ENCODE results near the gene EHD4. TPM values are rescaled to one million over a fixed set of nuclear protein-coding genes. Genes with fewer than 3 reads are reported as not detected.

The EHD4 gene
- polyA plus RNA-seq, 3 donors = 12.8 to 16.0 (median 14.2) TPM

GRCh38 chr15:41969851-41970431, 2.4 kb downstream of the EHD4 start:
- H3K36me3 ChIP-seq (replicated peaks in 1 of 2; ENCODE audit: control insufficient read depth in 1 of 2, insufficient read depth in 2 of 2, low read length in 2 of 2) = no peaks in the 10 kb centered on the region
- 0% methylated on average over 1 of the region's 3 CpGs for WGBS (ENCODE audit: insufficient coverage)
- Mint-ChIP-seq H3K9me3 (no peaks in the 10 kb centered on the region), H3K4me1 (peaks cover 69% of the 10 kb centered on the region), H3K27ac (peak overlapping the region; percentile 94 to 99 (median 97)), H3K27me3 (ENCODE audit: low read depth in 3 of 3) (peaks cover 0 to 1% (median 0%) of the 10 kb centered on the region in 3 donors), H3K36me3 (peaks cover 3 to 14% of the 10 kb centered on the region in 2 donors), H3K4me3 (peak overlapping the region; percentile 91 to 92)
- peaks cover 73 to 74% of the 10 kb centered on the region in 2 donors for H3K4me1 ChIP-seq (ENCODE audit: control insufficient read depth in 1 of 2, insufficient read depth in 2 of 2, low read length in 2 of 2)
- peak in 2 of 3 donors; percentile 58 to 74 for DNase-seq
- no peak for TF ChIP-seq CTCF (IDR thresholded peaks at IDR 0.05)
- peak overlapping the region; percentile 6 to 93 (median 90) for H3K4me3 ChIP-seq (replicated peaks in 1 of 3; ENCODE audit: low read depth in 2 of 3, low read length in 3 of 3)
- no peaks in the 10 kb centered on the region for H3K27me3 ChIP-seq (ENCODE audit: control insufficient read depth in 2 of 2, insufficient read depth in 2 of 2, low read length in 2 of 2)
- intact Hi-C loops (cut with micrococcal nuclease) = loop anchor here (2.0 to 5.0 kb wide), 4 partner anchors 33 to 198 kb away; partner anchors contain the start of gene MAPKBP1 (in 1 of the 2)
- H3K9ac ChIP-seq (ENCODE audit: insufficient read depth, low read length, poor library complexity, severe bottlenecking) = peak overlapping the region; percentile 2
- H3K4me2 ChIP-seq (replicated peaks; ENCODE audit: extremely low read depth, low read length, poor library complexity, severe bottlenecking) = peak overlapping the region; percentile 74
- peaks cover 30% of the 10 kb centered on the region for H4K20me1 ChIP-seq (ENCODE audit: insufficient read depth, low read length)
- H2AFZ ChIP-seq (ENCODE audit: insufficient read depth, low read depth, low read length, poor library complexity, severe bottlenecking) = no peak overlapping the region
- H3K9me3 ChIP-seq (replicated peaks in 1 of 2; ENCODE audit: control insufficient read depth in 1 of 2, insufficient read depth in 1 of 2, low read length in 2 of 2) = no peaks in the 10 kb centered on the region
- peak overlapping the region; percentile 69 to 93 for H3K27ac ChIP-seq (ENCODE audit: low read depth in 1 of 2, low read length in 2 of 2)
- H3K79me2 ChIP-seq (ENCODE audit: insufficient read depth, low read length) = peaks cover 61% of the 10 kb centered on the region

DNA sequence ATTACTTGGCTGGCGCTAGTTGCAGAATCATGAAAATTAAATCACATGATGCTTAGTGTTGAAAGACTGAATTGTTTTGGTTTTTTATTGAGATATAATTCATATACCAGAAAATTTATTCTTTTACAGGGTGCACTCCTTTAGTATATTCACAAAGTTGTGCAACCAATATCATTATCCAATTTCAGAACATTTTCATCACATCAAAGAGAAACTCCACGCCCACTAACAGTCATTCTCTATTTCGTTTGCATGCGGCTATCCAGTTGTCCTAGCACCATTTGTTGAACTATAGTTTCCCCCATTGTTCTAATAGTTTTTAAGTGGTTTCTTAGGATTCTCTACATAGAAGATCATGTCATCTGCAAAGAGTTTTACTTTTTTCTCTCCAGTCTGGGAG, 3.7 kb downstream of the EHD4 start:
- no peak for TF ChIP-seq CTCF (IDR thresholded peaks at IDR 0.05)
- Mint-ChIP-seq H3K4me1 (peaks cover 67% of the 10 kb centered on the region), H3K9me3 (no peaks in the 10 kb centered on the region), H3K27ac (peak overlapping the region; percentile 94 to 99 (median 97)), H3K4me3 (peak overlapping the region; percentile 47 to 69), H3K27me3 (ENCODE audit: low read depth in 3 of 3) (peaks cover 0 to 1% (median 0%) of the 10 kb centered on the region in 3 donors), H3K36me3 (peaks cover 3 to 14% of the 10 kb centered on the region in 2 donors)
- H3K9me3 ChIP-seq (replicated peaks in 1 of 2; ENCODE audit: control insufficient read depth in 1 of 2, insufficient read depth in 1 of 2, low read length in 2 of 2) = no peaks in the 10 kb centered on the region
- H3K36me3 ChIP-seq (replicated peaks in 1 of 2; ENCODE audit: control insufficient read depth in 1 of 2, insufficient read depth in 2 of 2, low read length in 2 of 2) = no peaks in the 10 kb centered on the region
- DNase-seq = peak; percentile 33 to 51 (median 46)
- intact Hi-C loops (cut with micrococcal nuclease) = loop anchor here in 1 of 2 donors (2.0 kb wide), 1 partner anchor 32 kb away; no protein-coding TSS in a partner anchor
- peaks cover 73 to 74% of the 10 kb centered on the region in 2 donors for H3K4me1 ChIP-seq (ENCODE audit: control insufficient read depth in 1 of 2, insufficient read depth in 2 of 2, low read length in 2 of 2)
- H3K9ac ChIP-seq (ENCODE audit: insufficient read depth, low read length, poor library complexity, severe bottlenecking) = peak overlapping the region; percentile 5
- H2AFZ ChIP-seq (ENCODE audit: insufficient read depth, low read depth, low read length, poor library complexity, severe bottlenecking) = no peak overlapping the region
- peaks cover 30% of the 10 kb centered on the region for H4K20me1 ChIP-seq (ENCODE audit: insufficient read depth, low read length)
- peak overlapping the region; percentile 86 to 93 for H3K27ac ChIP-seq (ENCODE audit: low read depth in 1 of 2, low read length in 2 of 2)
- no peaks in the 10 kb centered on the region for H3K27me3 ChIP-seq (ENCODE audit: control insufficient read depth in 2 of 2, insufficient read depth in 2 of 2, low read length in 2 of 2)
- H3K4me3 ChIP-seq (replicated peaks in 1 of 3; ENCODE audit: low read depth in 2 of 3, low read length in 3 of 3) = peak overlapping the region in 1 of 3 experiments; percentile 93
- WGBS (ENCODE audit: insufficient coverage) = 0% methylated on average over 1 of the region's 4 CpGs
- H3K4me2 ChIP-seq (replicated peaks; ENCODE audit: extremely low read depth, low read length, poor library complexity, severe bottlenecking) = peak overlapping the region; percentile 74
- H3K79me2 ChIP-seq (ENCODE audit: insufficient read depth, low read length) = peaks cover 74% of the 10 kb centered on the region

All from CD14-positive monocyte (primary cell).